Neuronal stem cell (in vitro differentiated cells): ENCODE results near the gene SLC39A7.

Source experiments
- DNase-seq: peaks from one replicate; pipeline ENCODE4 v3.0.0-alpha.2; 2013; ENCODE audit warnings: low spot score
- H2AFZ ChIP-seq: one replicate; pipeline ENCODE4 v1.6.1; 2013; ENCODE audit warnings: mild to moderate bottlenecking, low read length, inconsistent platforms
- H2AK5ac ChIP-seq: 2 replicates; pipeline ENCODE4 v1.6.1; 2013; ENCODE audit warnings: low read depth, mild to moderate bottlenecking, inconsistent platforms, low read length, moderate library complexity, mixed read lengths
- H2BK120ac ChIP-seq: 2 replicates; pipeline ENCODE4 v1.6.1; 2013; ENCODE audit warnings: low read depth, mild to moderate bottlenecking, inconsistent platforms, low read length, moderate library complexity, mixed read lengths
- H2BK12ac ChIP-seq: one replicate; pipeline ENCODE4 v1.6.1; 2013; ENCODE audit warnings: low read length, inconsistent platforms
- H2BK15ac ChIP-seq: 2 replicates; pipeline ENCODE4 v1.6.1; 2013; ENCODE audit warnings: mild to moderate bottlenecking, low read length, inconsistent platforms, mixed read lengths
- H2BK5ac ChIP-seq: one replicate; pipeline ENCODE4 v1.6.1; 2013; ENCODE audit warnings: inconsistent platforms, mild to moderate bottlenecking, low read length, moderate library complexity
- H3K14ac ChIP-seq: one replicate; pipeline ENCODE4 v1.6.1; 2013; ENCODE audit warnings: low read length, inconsistent platforms
- H3K18ac ChIP-seq: 2 replicates; pipeline ENCODE4 v1.6.1; 2013; ENCODE audit warnings: low read length, inconsistent platforms
- H3K23ac ChIP-seq: 2 replicates; pipeline ENCODE4 v1.6.1; 2013; ENCODE audit warnings: low read depth, mild to moderate bottlenecking, mixed read lengths, low read length, inconsistent platforms; ENCODE audit not compliant: poor library complexity
- H3K27ac ChIP-seq: replicated peaks from 3 replicates; pipeline ENCODE4 v1.5.1; 2013; ENCODE audit warnings: low read length, inconsistent platforms
- H3K27me3 ChIP-seq, 3 experiments: 2 replicates each; pipeline ENCODE4 v1.6.1; 2013; ENCODE audit warnings: low read length in 3 of 3, mild to moderate bottlenecking in 2 of 3, inconsistent platforms in 1 of 3, low read depth in 1 of 3, mixed read lengths in 1 of 3, moderate library complexity in 1 of 3; ENCODE audit not compliant: control insufficient read depth in 3 of 3, insufficient read depth in 3 of 3
- H3K36me3 ChIP-seq, 2 donors: replicated peaks in 1 of 2; 2 replicates each; pipeline ENCODE4 v1.6.1; 2013; ENCODE audit warnings: low read length in 2 of 2; ENCODE audit not compliant: control insufficient read depth in 2 of 2, insufficient read depth in 2 of 2
- H3K4ac ChIP-seq: 2 replicates; pipeline ENCODE4 v1.6.1; 2013; ENCODE audit warnings: inconsistent platforms, mild to moderate bottlenecking, low read length, moderate library complexity
- H3K4me1 ChIP-seq, 2 donors: 1 replicate in 1 of 2; 2 replicates in 1 of 2; pipeline ENCODE4 v1.6.1; 2013; ENCODE audit warnings: low read length in 2 of 2, low read depth in 1 of 2; ENCODE audit not compliant: control insufficient read depth in 2 of 2, insufficient read depth in 1 of 2
- H3K4me2 ChIP-seq: one replicate; pipeline ENCODE4 v1.6.1; 2013; ENCODE audit warnings: mild to moderate bottlenecking, low read length, inconsistent platforms; ENCODE audit not compliant: insufficient read depth, poor library complexity, severe bottlenecking
- H3K4me3 ChIP-seq, 2 donors: 2 replicates each; pipeline ENCODE4 v1.5.1; 2013; ENCODE audit warnings: low read length in 2 of 2, mild to moderate bottlenecking in 2 of 2, inconsistent platforms in 1 of 2, moderate library complexity in 1 of 2
- H3K79me1 ChIP-seq: one replicate; pipeline ENCODE4 v1.6.1; 2013; ENCODE audit warnings: low read depth, mild to moderate bottlenecking, inconsistent platforms, low read length, moderate library complexity
- H3K9ac ChIP-seq: one replicate; pipeline ENCODE4 v1.6.1; 2013; ENCODE audit warnings: mild to moderate bottlenecking, low read depth, low read length, inconsistent platforms; ENCODE audit not compliant: poor library complexity
- H3K9me3 ChIP-seq, 2 donors: replicated peaks in 1 of 2; 2 replicates each; pipeline versions ENCODE3 to v1.6.1; 2013; ENCODE audit warnings: low read length in 2 of 2, mild to moderate bottlenecking in 2 of 2, inconsistent platforms in 1 of 2, low read depth in 1 of 2, mixed read lengths in 1 of 2, moderate library complexity in 1 of 2; ENCODE audit not compliant: control insufficient read depth in 2 of 2, insufficient read depth in 1 of 2
- H4K8ac ChIP-seq: one replicate; pipeline ENCODE4 v1.6.1; 2013; ENCODE audit warnings: low read depth, mild to moderate bottlenecking, inconsistent platforms, low read length, moderate library complexity
- H4K91ac ChIP-seq: one replicate; pipeline ENCODE4 v1.6.1; 2013; ENCODE audit warnings: low read length, low read depth, mild to moderate bottlenecking, inconsistent platforms; ENCODE audit not compliant: poor library complexity
- WGBS, 2 donors: extraction: QIAGEN DNeasy Blood & Tissue Kit; methylation state at CpG; one replicate each; pipeline ENCODE4 v1.1.7; 2013; ENCODE audit warnings: missing lambda C conversion rate in 2 of 2, mixed read lengths in 1 of 2; ENCODE audit not compliant: insufficient read length in 2 of 2, insufficient replicate concordance in 1 of 2; ENCODE audit errors: extremely low coverage in 2 of 2; 5-methylcytosine and 5-hydroxymethylcytosine counted together
- small RNA-seq: library from polyadenylated mRNA; stranded (forward); fragments of <200 nt; extraction: miRNeasy Mini kit (QIAGEN cat#:217004); gene quantifications from one replicate; pipeline ENCODE3, GENCODE V24; 2013; ENCODE audit not compliant: insufficient read depth

Gene SLC39A7

GRCh38 chr6:33251395-33252012 lies 50.8 kb downstream of the SLC39A7 start:
- H2BK12ac ChIP-seq, result no peak overlapping the region
- no peak overlapping the region for H2BK120ac ChIP-seq
- H4K91ac ChIP-seq, result no peak overlapping the region
- H3K4me3 ChIP-seq, result no peak overlapping the region
- H3K4ac ChIP-seq, result no peak overlapping the region
- no peak overlapping the region for H2BK15ac ChIP-seq
- peaks cover 9 to 13% of the 10 kb centered on the region in 2 donors for H3K4me1 ChIP-seq
- H3K79me1 ChIP-seq, result no peaks in the 10 kb centered on the region
- no peak overlapping the region for H3K23ac ChIP-seq
- no peak overlapping the region for H4K8ac ChIP-seq
- H3K14ac ChIP-seq, result no peak overlapping the region
- no peak for DNase-seq
- no peak overlapping the region for H2AK5ac ChIP-seq
- H3K18ac ChIP-seq, result no peak overlapping the region
- no CpG with 5 or more reads among the region's 6 CpGs for WGBS, 2 donors
- H3K9ac ChIP-seq, result no peak overlapping the region
- H3K27me3 ChIP-seq, result peaks cover 0 to 3% (median 0%) of the 10 kb centered on the region in 3 experiments
- no peak overlapping the region for H3K27ac ChIP-seq
- no peak overlapping the region for H2BK5ac ChIP-seq
- H3K9me3 ChIP-seq, result no peaks in the 10 kb centered on the region
- H3K36me3 ChIP-seq, result peaks cover 3 to 28% of the 10 kb centered on the region in 2 donors
- H3K4me2 ChIP-seq, result no peak overlapping the region
- H2AFZ ChIP-seq, result no peak overlapping the region

DNA sequence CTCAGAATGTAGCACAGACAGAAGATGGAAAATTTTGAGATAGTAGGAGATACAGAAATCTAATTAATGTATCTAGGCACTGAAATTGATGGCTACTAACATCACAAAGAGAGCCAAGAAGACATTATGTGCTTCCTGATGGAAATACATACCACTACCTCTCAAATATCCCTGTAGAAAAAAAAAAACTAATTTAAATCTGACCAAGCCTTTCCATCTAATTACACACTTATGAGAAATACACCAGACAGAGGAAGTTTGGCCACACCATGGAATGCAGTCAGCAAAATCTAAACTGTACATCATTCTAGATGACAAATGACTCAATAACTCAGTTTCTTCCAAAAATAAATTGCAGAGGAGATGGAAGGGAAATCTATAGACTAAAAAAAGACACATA lies 52.1 kb downstream of the SLC39A7 start:
- Histone ChIP-seq H3K18ac (no peak overlapping the region), H3K27me3 (peaks cover 0 to 3% (median 0%) of the 10 kb centered on the region in 3 experiments), H3K79me1 (no peaks in the 10 kb centered on the region), H2BK15ac (no peak overlapping the region), H3K9ac (no peak overlapping the region), H3K23ac (no peak overlapping the region), H3K14ac (no peak overlapping the region), H3K4me2 (no peak overlapping the region), H2BK120ac (no peak overlapping the region), H2AK5ac (no peak overlapping the region), H4K8ac (no peak overlapping the region), H3K4me3 (no peak overlapping the region), H2AFZ (no peak overlapping the region), H2BK12ac (no peak overlapping the region), H3K4me1 (peaks cover 9 to 13% of the 10 kb centered on the region in 2 donors), H3K36me3 (peaks cover 4 to 38% of the 10 kb centered on the region in 2 donors), H3K9me3 (no peaks in the 10 kb centered on the region), H3K27ac (no peak overlapping the region), H3K4ac (no peak overlapping the region), H4K91ac (no peak overlapping the region), H2BK5ac (no peak overlapping the region)
- no peak for DNase-seq

Small RNAs within 50 kb of the gene (small RNA-seq; reads per million reads assigned to genes)
- 861 reads per million, percentile 99 among the genes with 10 or more reads in this experiment for gene MIR219A1
- gene RNY4P10, result 1.6 reads per million
